Endodermal cell (in vitro differentiated cells): ENCODE measurements around the gene CARD8. TPM values are rescaled to one million over a fixed set of nuclear protein-coding genes. Genes with fewer than 3 reads are reported as not detected.
A peak's percentile ranks its signal among the peaks of the same experiment; 100 is the strongest.
"Not testable (repeated sequence)": the region's sequence is repeated elsewhere in the genome, so short reads cannot be mapped to it uniquely, and the experiment has no call there.

Experiments
- DNase-seq: peaks from one replicate; pipeline ENCODE4 v3.0.0-alpha.2; 2017
- H3K27ac ChIP-seq: 2 replicates; pipeline ENCODE4 v1.5.1; 2013; ENCODE audit warnings: mild to moderate bottlenecking, low read depth, low read length, moderate library complexity
- H3K27me3 ChIP-seq: 2 replicates; pipeline ENCODE4 v1.6.1; 2013; ENCODE audit warnings: mild to moderate bottlenecking, low read length, moderate library complexity; ENCODE audit not compliant: insufficient read depth, control insufficient read depth, poor library complexity, severe bottlenecking
- H3K36me3 ChIP-seq: 2 replicates; pipeline ENCODE4 v1.7.0; 2013; ENCODE audit warnings: mild to moderate bottlenecking, low read length, moderate library complexity; ENCODE audit not compliant: control insufficient read depth, insufficient read depth
- H3K4me1 ChIP-seq: one replicate; pipeline ENCODE4 v1.7.0; 2013; ENCODE audit warnings: low read length; ENCODE audit not compliant: control insufficient read depth, insufficient read depth
- H3K4me3 ChIP-seq: 2 replicates; pipeline ENCODE4 v1.5.1; 2013; ENCODE audit warnings: mild to moderate bottlenecking, low read length, moderate library complexity
- H3K9ac ChIP-seq: 2 replicates; pipeline ENCODE4 v1.6.1; 2013; ENCODE audit warnings: mild to moderate bottlenecking, low read length, moderate library complexity; ENCODE audit not compliant: poor library complexity, severe bottlenecking; ENCODE audit errors: extremely low read depth
- H3K9me3 ChIP-seq: 2 replicates; pipeline ENCODE4 v1.6.1; 2013; ENCODE audit warnings: mild to moderate bottlenecking, low read length, moderate library complexity; ENCODE audit not compliant: control insufficient read depth
- H3K27ac Mint-ChIP-seq: 2 replicates; pipeline ENCODE4 v1.8.0; 2020; ENCODE audit warnings: mixed read lengths
- H3K27me3 Mint-ChIP-seq: 2 replicates; pipeline ENCODE4 v1.8.0; 2021; ENCODE audit warnings: mild to moderate bottlenecking, mixed read lengths; ENCODE audit not compliant: insufficient read depth
- H3K36me3 Mint-ChIP-seq: 2 replicates; pipeline ENCODE4 v1.8.0; 2020; ENCODE audit warnings: low read depth, mixed read lengths
- H3K4me1 Mint-ChIP-seq: 2 replicates; pipeline ENCODE4 v1.8.0; 2020; ENCODE audit warnings: mixed read lengths
- H3K4me3 Mint-ChIP-seq: 2 replicates; pipeline ENCODE4 v1.8.0; 2020; ENCODE audit warnings: mild to moderate bottlenecking, moderate library complexity, mixed read lengths
- H3K9me3 Mint-ChIP-seq: 2 replicates; pipeline ENCODE4 v1.8.0; 2020; ENCODE audit warnings: mild to moderate bottlenecking, mixed read lengths
- CTCF ChIP-seq: fragments of 200-600 bp; sonication (generic); conservative IDR thresholded peaks from 2 replicates; pipeline ENCODE4 v1.5.0; 2021; ENCODE audit warnings: antibody characterized with exemption, mild to moderate bottlenecking
- WGBS, 2 experiments: methylation state at CpG; one replicate each; pipeline versions ENCODE4 v1.1.5 to v1.1.7; 2013; ENCODE audit warnings: missing lambda C conversion rate in 2 of 2, mixed read lengths in 1 of 2; ENCODE audit not compliant: insufficient coverage in 1 of 2, insufficient read length in 1 of 2; 5-methylcytosine and 5-hydroxymethylcytosine counted together
- total RNA-seq, 2 donors: library from RNA; stranded (reverse); fragmentation: NEBNext Ultra II Directional in 1 of 2; extraction: Animal tissue kit (Norgen Biotek cat#: 25700) in 1 of 2; gene quantifications; 2 replicates in 1 of 2; 3 replicates in 1 of 2; pipeline ENCODE4 v1.2.1, GENCODE V29; 2021

Gene CARD8
- total RNA-seq, 2 donors from 2014 or later, result 34.0 to 44.6 TPM

DNA sequence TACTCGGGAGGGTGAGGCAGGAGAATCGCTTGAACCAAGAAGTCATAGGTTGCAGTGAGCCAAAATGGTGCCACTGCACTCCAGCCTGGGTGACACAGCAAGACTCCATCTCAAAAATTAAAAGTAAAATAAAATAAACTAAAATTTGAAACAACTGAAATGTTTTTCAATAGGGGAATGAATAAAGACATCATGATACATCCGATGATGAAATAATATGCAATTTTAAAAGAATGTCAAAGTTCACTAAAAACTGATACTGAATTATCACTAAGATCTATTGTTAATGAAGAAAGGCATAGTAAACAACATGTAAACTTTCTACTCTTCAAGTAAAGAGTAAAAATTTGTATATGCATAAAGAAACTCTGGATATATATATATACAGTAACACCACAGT is 8.5 kb downstream of the CARD8 start:
- WGBS, 2 experiments, result 75 to 97% methylated on average over 1 to 3 of the region's 3 CpGs
- H3K27ac Mint-ChIP-seq, result no peak overlapping the region
- no peak overlapping the region for H3K4me3 Mint-ChIP-seq

DNA sequence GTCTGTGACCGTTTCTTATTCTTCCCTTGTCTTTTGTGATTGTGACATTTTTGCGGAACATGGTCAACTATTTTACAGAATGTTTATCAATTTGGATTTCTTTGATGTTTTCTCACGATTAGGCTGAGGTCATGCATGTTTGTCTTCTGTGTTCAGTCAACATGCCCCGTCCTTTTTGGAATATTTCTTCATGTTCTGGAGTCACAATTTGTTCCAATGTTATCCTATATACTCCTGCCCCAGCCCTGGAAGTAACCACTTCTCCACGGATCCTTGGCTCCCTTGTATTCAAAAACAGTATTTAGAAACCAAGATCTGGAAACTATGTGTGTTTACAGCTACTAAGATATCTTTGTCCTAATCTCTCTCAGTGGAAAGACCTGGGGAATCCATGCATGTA is 9.6 kb downstream of the CARD8 start:
- Mint-ChIP-seq H3K36me3 (peaks cover 41% of the 10 kb centered on the region), H3K4me3 (no peak overlapping the region), H3K27ac (no peak overlapping the region), H3K9me3 (no peaks in the 10 kb centered on the region), H3K27me3 (no peaks in the 10 kb centered on the region), H3K4me1 (peaks cover 8% of the 10 kb centered on the region)
- Histone ChIP-seq H3K27ac (no peak overlapping the region), H3K36me3 (peaks cover 16% of the 10 kb centered on the region), H3K27me3 (no peaks in the 10 kb centered on the region), H3K9ac (no peak overlapping the region), H3K4me1 (peaks cover 4% of the 10 kb centered on the region), H3K9me3 (no peaks in the 10 kb centered on the region), H3K4me3 (no peak overlapping the region)
- DNase-seq, result no peak
- no peak for TF ChIP-seq CTCF
- WGBS, 2 experiments, result 95% methylated on average over 4 to 5 of the region's 5 CpGs

More for the DNA sequence above, 8.5 kb downstream of the CARD8 start:
- H3K4me1 Mint-ChIP-seq, result peaks cover 8% of the 10 kb centered on the region
- H3K9me3 Mint-ChIP-seq, result no peaks in the 10 kb centered on the region
- TF ChIP-seq CTCF, result no peak
- DNase-seq, result no peak
- H3K27me3 Mint-ChIP-seq, result no peaks in the 10 kb centered on the region
- H3K27me3 ChIP-seq, result no peaks in the 10 kb centered on the region
- no peaks in the 10 kb centered on the region for H3K9me3 ChIP-seq
- H3K4me1 ChIP-seq, result peaks cover 4% of the 10 kb centered on the region
- H3K9ac ChIP-seq, result no peak overlapping the region
- no peak overlapping the region for H3K4me3 ChIP-seq
- H3K36me3 ChIP-seq, result peaks cover 16% of the 10 kb centered on the region
- peaks cover 34% of the 10 kb centered on the region for H3K36me3 Mint-ChIP-seq
- H3K27ac ChIP-seq, result no peak overlapping the region

DNA sequence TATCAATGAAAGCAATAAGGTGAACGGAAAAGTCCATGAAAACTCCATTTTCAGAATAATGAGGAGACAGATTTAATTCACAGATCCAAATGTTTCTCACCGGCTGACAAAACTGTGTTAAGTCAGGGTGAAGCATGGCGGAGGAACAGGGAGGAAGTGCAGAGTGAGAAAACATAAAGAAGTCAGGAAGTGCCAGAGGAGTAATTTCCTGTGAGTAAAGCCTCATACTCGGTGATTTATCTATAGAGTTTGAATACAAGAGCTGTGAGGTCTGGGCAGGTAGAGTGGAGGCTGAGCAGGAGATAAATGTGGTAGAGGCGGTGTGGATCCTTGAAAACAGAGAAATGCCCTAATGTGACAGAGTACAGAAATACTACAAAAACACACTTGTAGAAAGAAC is 11.4 kb downstream of the CARD8 start:
- Histone ChIP-seq H3K9ac (no peak overlapping the region), H3K9me3 (no peaks in the 10 kb centered on the region), H3K27ac (no peak overlapping the region), H3K27me3 (no peaks in the 10 kb centered on the region), H3K36me3 (peaks cover 11% of the 10 kb centered on the region), H3K4me1 (peaks cover 4% of the 10 kb centered on the region), H3K4me3 (no peak overlapping the region)
- no peaks in the 10 kb centered on the region for H3K27me3 Mint-ChIP-seq
- peak overlapping the region; percentile 3 for H3K27ac Mint-ChIP-seq
- DNase-seq, result no peak
- peaks cover 51% of the 10 kb centered on the region for H3K36me3 Mint-ChIP-seq
- peaks cover 8% of the 10 kb centered on the region for H3K4me1 Mint-ChIP-seq
- no peak for TF ChIP-seq CTCF
- no peaks in the 10 kb centered on the region for H3K9me3 Mint-ChIP-seq
- 79 to 93% methylated on average over 3 to 5 of the region's 5 CpGs for WGBS, 2 experiments
- no peak overlapping the region for H3K4me3 Mint-ChIP-seq

GRCh38 chr19:48241771-48242170 is 13.9 kb downstream of the CARD8 start:
- H3K9ac ChIP-seq, H3K9me3 ChIP-seq, H3K4me3 ChIP-seq, H3K4me3 Mint-ChIP-seq, H3K4me1 ChIP-seq, H3K9me3 Mint-ChIP-seq, H3K27me3 Mint-ChIP-seq, H3K27me3 ChIP-seq, H3K27ac Mint-ChIP-seq, DNase-seq, H3K36me3 ChIP-seq, H3K27ac ChIP-seq, H3K4me1 Mint-ChIP-seq: not testable (repeated sequence)
- H3K36me3 Mint-ChIP-seq, result peaks cover 49% of the 10 kb centered on the region
- WGBS, 2 experiments, result 97 to 100% methylated on average over 2 to 5 of the region's 6 CpGs
